ENCODE data around the gene NYAP2.

NYAP2 gene

DNA sequence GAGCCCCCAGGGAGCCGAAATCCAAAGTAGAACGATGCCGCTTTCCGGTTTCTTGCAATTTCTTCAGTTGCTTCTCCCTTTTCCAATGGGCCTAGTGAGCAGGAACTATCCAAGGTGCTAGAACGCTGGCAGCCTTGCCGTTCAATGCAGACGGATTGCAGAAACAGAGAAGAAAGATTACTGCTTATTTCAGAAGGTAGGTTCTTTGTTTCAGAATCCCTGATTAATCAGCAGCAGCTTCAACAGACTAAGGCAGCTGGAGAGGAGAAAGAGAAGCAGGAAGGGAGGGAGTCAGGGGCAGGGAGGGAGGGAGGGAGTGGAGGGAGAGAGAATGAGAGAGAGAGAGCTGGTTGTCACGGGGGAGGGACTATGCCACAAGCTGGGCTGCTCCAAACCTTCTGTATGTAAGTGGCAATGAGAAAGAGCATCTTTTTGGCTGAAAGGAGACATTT lies 576 bp downstream of the NYAP2 start:
- TF ChIP-seq EGR1 (IDR thresholded peaks at IDR 0.05), result no peak
- TF ChIP-seq, protein P1, sequence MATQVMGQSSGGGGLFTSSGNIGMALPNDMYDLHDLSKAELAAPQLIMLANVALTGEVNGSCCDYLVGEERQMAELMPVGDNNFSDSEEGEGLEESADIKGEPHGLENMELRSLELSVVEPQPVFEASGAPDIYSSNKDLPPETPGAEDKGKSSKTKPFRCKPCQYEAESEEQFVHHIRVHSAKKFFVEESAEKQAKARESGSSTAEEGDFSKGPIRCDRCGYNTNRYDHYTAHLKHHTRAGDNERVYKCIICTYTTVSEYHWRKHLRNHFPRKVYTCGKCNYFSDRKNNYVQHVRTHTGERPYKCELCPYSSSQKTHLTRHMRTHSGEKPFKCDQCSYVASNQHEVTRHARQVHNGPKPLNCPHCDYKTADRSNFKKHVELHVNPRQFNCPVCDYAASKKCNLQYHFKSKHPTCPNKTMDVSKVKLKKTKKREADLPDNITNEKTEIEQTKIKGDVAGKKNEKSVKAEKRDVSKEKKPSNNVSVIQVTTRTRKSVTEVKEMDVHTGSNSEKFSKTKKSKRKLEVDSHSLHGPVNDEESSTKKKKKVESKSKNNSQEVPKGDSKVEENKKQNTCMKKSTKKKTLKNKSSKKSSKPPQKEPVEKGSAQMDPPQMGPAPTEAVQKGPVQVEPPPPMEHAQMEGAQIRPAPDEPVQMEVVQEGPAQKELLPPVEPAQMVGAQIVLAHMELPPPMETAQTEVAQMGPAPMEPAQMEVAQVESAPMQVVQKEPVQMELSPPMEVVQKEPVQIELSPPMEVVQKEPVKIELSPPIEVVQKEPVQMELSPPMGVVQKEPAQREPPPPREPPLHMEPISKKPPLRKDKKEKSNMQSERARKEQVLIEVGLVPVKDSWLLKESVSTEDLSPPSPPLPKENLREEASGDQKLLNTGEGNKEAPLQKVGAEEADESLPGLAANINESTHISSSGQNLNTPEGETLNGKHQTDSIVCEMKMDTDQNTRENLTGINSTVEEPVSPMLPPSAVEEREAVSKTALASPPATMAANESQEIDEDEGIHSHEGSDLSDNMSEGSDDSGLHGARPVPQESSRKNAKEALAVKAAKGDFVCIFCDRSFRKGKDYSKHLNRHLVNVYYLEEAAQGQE (IDR thresholded peaks at IDR 0.05; ENCODE audit: low read depth), result peak; percentile 91
- TF ChIP-seq EP300 (IDR thresholded peaks at IDR 0.05; ENCODE audit: borderline replicate concordance), result no peak
- TF ChIP-seq TAF1 (IDR thresholded peaks at IDR 0.05; ENCODE audit: low read depth), result no peak
- TF ChIP-seq TEAD4 (IDR thresholded peaks at IDR 0.05), result no peak
- TF ChIP-seq, protein P2, sequence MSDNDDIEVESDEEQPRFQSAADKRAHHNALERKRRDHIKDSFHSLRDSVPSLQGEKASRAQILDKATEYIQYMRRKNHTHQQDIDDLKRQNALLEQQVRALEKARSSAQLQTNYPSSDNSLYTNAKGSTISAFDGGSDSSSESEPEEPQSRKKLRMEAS (IDR thresholded peaks at IDR 0.05), result no peak
- TF ChIP-seq RAD21 (IDR thresholded peaks at IDR 0.05; ENCODE audit: low read depth), result 0 out of 2 replicates have a peak, but pooled peaks have one; percentile 13
- no peak for TF ChIP-seq TCF12 (IDR thresholded peaks at IDR 0.05; ENCODE audit: low read depth)
- no peak for TF ChIP-seq ZBTB7A (IDR thresholded peaks at IDR 0.05; ENCODE audit: low read depth)

DNA sequence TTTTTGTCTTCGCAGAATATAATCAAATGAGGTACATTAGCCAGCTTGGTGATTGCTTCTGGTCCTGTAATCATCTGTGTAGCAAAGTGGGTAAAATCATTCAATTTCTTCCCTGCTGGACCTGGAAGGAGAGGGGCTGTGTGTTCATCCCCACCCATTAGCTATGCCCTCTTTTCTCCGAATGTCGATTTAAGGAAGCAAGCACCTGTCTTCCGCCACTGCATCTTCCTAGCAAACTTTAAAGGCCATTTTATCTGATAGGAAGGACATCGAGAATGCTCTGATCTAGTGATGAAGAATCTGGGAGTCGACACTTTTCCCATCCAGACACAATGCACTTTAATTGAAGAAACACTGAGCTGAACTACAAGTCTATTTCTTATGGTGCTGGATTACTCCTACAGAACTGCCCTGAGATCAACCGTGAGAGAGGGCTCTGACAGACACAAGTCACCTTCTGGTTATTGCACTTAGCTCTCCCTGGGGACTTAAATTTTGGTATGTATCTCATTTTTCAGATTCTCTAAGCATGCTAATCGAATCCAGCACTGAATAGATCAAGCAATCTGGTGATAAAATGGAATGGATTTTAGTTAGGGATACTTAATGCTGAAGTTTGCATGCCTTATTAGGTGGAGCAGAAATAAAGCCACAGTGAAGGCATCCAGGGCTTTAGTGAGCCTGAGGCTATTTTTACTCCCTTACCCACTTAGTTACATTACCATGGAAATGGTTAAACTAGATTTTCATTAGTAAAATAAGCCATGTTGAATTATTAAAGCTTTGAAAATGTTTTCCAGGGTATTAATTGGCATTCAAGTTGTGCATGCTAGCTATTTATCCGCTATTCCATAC lies 1.3 kb downstream of the NYAP2 start:
- TF ChIP-seq, protein P3, sequence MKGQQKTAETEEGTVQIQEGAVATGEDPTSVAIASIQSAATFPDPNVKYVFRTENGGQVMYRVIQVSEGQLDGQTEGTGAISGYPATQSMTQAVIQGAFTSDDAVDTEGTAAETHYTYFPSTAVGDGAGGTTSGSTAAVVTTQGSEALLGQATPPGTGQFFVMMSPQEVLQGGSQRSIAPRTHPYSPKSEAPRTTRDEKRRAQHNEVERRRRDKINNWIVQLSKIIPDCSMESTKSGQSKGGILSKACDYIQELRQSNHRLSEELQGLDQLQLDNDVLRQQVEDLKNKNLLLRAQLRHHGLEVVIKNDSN (IDR thresholded peaks at IDR 0.05), result no peak
- TF ChIP-seq, protein P2 (IDR thresholded peaks at IDR 0.05), result no peak
- TF ChIP-seq, protein P1 (IDR thresholded peaks at IDR 0.05; ENCODE audit: low read depth), result no peak
- TF ChIP-seq YY1 (IDR thresholded peaks at IDR 0.05; ENCODE audit: low read depth) (no peak), TAF1 (IDR thresholded peaks at IDR 0.05; ENCODE audit: low read depth) (no peak), NFIC (IDR thresholded peaks at IDR 0.05) (no peak), CEBPB (IDR thresholded peaks at IDR 0.05) (no peak), CREB1 (IDR thresholded peaks at IDR 0.05; ENCODE audit: low read depth) (no peak), TCF12 (IDR thresholded peaks at IDR 0.05; ENCODE audit: low read depth) (no peak), RAD21 (IDR thresholded peaks at IDR 0.05; ENCODE audit: low read depth) (no peak), TEAD4 (IDR thresholded peaks at IDR 0.05) (no peak), EP300 (IDR thresholded peaks at IDR 0.05; ENCODE audit: borderline replicate concordance) (no peak), EGR1 (IDR thresholded peaks at IDR 0.05) (no peak), ZBTB7A (IDR thresholded peaks at IDR 0.05; ENCODE audit: low read depth) (no peak), FOXM1 (IDR thresholded peaks at IDR 0.05; ENCODE audit: borderline replicate concordance, low read depth) (no peak)

DNA sequence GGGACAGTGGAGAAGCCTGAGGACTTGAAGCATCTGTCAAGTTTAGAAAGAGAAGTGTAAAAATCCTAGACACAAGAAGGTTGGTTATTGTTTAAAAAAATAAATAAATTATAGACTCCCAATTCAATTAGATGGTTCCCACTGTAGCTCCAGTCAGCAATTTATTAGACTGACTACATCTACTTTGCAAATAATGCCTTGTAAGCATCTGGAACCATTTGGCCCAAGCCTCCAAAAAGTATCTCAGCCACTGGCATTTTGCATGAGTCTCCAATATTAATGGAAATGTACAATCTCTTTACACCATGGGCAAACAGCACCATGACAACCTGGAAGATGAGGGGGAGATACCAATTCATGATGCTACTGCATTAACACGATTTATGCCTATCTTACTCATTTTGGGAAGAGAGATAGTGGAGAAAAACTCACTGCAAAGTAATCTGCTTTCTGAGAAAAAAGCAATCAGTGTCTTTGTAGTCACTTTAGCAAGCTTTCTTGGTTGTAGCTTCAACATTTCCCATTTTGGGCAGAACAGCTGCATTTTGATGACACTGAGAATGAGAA lies 2.8 kb downstream of the NYAP2 start:
- TF ChIP-seq CEBPB (IDR thresholded peaks at IDR 0.05) (no peak), EGR1 (IDR thresholded peaks at IDR 0.05) (no peak), TEAD4 (IDR thresholded peaks at IDR 0.05) (no peak), RAD21 (IDR thresholded peaks at IDR 0.05; ENCODE audit: low read depth) (no peak), YY1 (IDR thresholded peaks at IDR 0.05; ENCODE audit: low read depth) (no peak), NFIC (IDR thresholded peaks at IDR 0.05) (no peak), TCF12 (IDR thresholded peaks at IDR 0.05; ENCODE audit: low read depth) (no peak), TAF1 (IDR thresholded peaks at IDR 0.05; ENCODE audit: low read depth) (no peak), CREB1 (IDR thresholded peaks at IDR 0.05; ENCODE audit: low read depth) (no peak), FOXM1 (IDR thresholded peaks at IDR 0.05; ENCODE audit: borderline replicate concordance, low read depth) (no peak), ZBTB7A (IDR thresholded peaks at IDR 0.05; ENCODE audit: low read depth) (no peak), EP300 (IDR thresholded peaks at IDR 0.05; ENCODE audit: borderline replicate concordance) (no peak)
- TF ChIP-seq, protein P2 (IDR thresholded peaks at IDR 0.05), result no peak
- TF ChIP-seq, protein P3 (IDR thresholded peaks at IDR 0.05), result no peak
- TF ChIP-seq, protein P1 (IDR thresholded peaks at IDR 0.05; ENCODE audit: low read depth), result no peak

Measured in Ishikawa (cell line).